PC-3 (cell line): ENCODE results near the gene VPS37B. TPM values are rescaled to one million over a fixed set of nuclear protein-coding genes. Genes with fewer than 3 reads are reported as not detected.

Experiments used
- ATAC-seq: fragments of 200-7000 bp; cut with Tn5 transposase; 2 replicates; pipeline ENCODE4 v1.9.1; 2020; ENCODE audit warnings: mild to moderate bottlenecking, moderate library complexity
- BruUV-seq: library from RNA; stranded (reverse); fragments of 400-500 nt; replicated peaks from 2 replicates; lab custom pipeline; 2021; lab: Mats Ljungman, UMichigan
- CTCF ChIA-PET: fragments of 300-600 bp; sonication (Branson Sonifier 250); formaldehyde crosslinking; loops from one replicate; lab custom pipeline; 2022; ENCODE audit warnings: antibody characterized with exemption; lab: Charles Lee
- POLR2A ChIA-PET: fragments of 300-600 bp; sonication (Branson Sonifier 250); formaldehyde crosslinking; loops from one replicate; lab custom pipeline; 2022; ENCODE audit warnings: antibody characterized with exemption; ENCODE audit not compliant: unreplicated experiment; lab: Charles Lee
- DNase-seq: peaks from one replicate; pipeline ENCODE4 v3.0.0-alpha.2; 2015
- H2AFZ ChIP-seq: fragments of 300-600 bp; sonication (generic); 2 replicates; pipeline ENCODE4 v1.6.0; 2016; ENCODE audit warnings: antibody characterized with exemption, low read length
- H3F3A ChIP-seq: fragments of 300-600 bp; sonication (generic); one replicate; pipeline ENCODE4 v1.6.0; 2017; ENCODE audit warnings: antibody characterized with exemption, low read length, control low read depth, mild to moderate bottlenecking; ENCODE audit not compliant: unreplicated experiment
- H3K27ac ChIP-seq: fragments of 300-600 bp; sonication (generic); 2 replicates; pipeline ENCODE4 v1.5.1; 2016; ENCODE audit warnings: mild to moderate bottlenecking, low read length
- H3K27me3 ChIP-seq: fragments of 300-600 bp; sonication (generic); 2 replicates; pipeline ENCODE4 v1.6.1; 2016; ENCODE audit warnings: low read length, mixed read lengths
- H3K36me3 ChIP-seq: fragments of 300-600 bp; sonication (generic); 2 replicates; pipeline ENCODE4 v1.6.1; 2016; ENCODE audit warnings: low read depth, mixed run types, low read length, mixed read lengths
- H3K4me1 ChIP-seq: fragments of 300-600 bp; sonication (generic); 2 replicates; pipeline ENCODE4 v1.5.1; 2016; ENCODE audit warnings: low read length; ENCODE audit not compliant: insufficient read depth
- H3K4me2 ChIP-seq: fragments of 300-600 bp; sonication (generic); 2 replicates; pipeline ENCODE4 v1.6.0; 2016; ENCODE audit warnings: low read length
- H3K4me3 ChIP-seq: fragments of 300-600 bp; sonication (generic); 2 replicates; pipeline ENCODE4 v1.5.1; 2016; ENCODE audit warnings: mild to moderate bottlenecking, low read length, mixed read lengths
- H3K79me2 ChIP-seq: fragments of 300-600 bp; sonication (generic); 2 replicates; pipeline ENCODE4 v1.6.1; 2017; ENCODE audit warnings: low read length, mixed read lengths
- H3K9ac ChIP-seq: fragments of 300-600 bp; sonication (generic); 2 replicates; pipeline ENCODE4 v1.6.0; 2016; ENCODE audit warnings: mild to moderate bottlenecking, low read length
- H3K9me2 ChIP-seq: fragments of 300-600 bp; sonication (generic); replicated peaks from 2 replicates; pipeline ENCODE4 v1.6.1; 2016; ENCODE audit warnings: mixed run types, low read length, mixed read lengths
- H3K9me3 ChIP-seq: fragments of 300-600 bp; sonication (generic); 2 replicates; pipeline ENCODE4 v1.6.1; 2016; ENCODE audit warnings: low read length, mixed read lengths
- H4K20me1 ChIP-seq: fragments of 300-600 bp; sonication (generic); 2 replicates; pipeline ENCODE4 v1.6.1; 2016; ENCODE audit warnings: low read length, mixed read lengths
- CTCF ChIP-seq: fragments of 300-600 bp; sonication (generic); conservative IDR thresholded peaks from 2 replicates; pipeline ENCODE4 v1.5.1; 2017; ENCODE audit warnings: antibody characterized with exemption, low read depth, mild to moderate bottlenecking, low read length
- EZH2 ChIP-seq: fragments of 300-600 bp; sonication (generic); IDR thresholded peaks from one replicate; pipeline ENCODE4 v1.6.1; 2017; ENCODE audit warnings: antibody characterized with exemption, mild to moderate bottlenecking, low read length; ENCODE audit not compliant: unreplicated experiment
- EZH2phosphoT487 ChIP-seq: fragments of 300-600 bp; sonication (generic); IDR thresholded peaks from 2 replicates; pipeline ENCODE4 v1.6.1; 2018; ENCODE audit warnings: mild to moderate bottlenecking, antibody characterized with exemption, low read length, borderline replicate concordance
- intact Hi-C: fragments of 100-400 bp; cut with micrococcal nuclease; formaldehyde crosslinking; loops from 2 replicates; pipeline ENCODE4 v1.9.0; 2023
- total RNA-seq: library from RNA; depleted of rRNA; stranded (reverse); fragments of >200 nt; gene quantifications from 2 replicates; pipeline ENCODE4 v1.2.3, GENCODE V29; 2014

VPS37B gene
- total RNA-seq, 1 experiment from 2014 or later, result 74.3 TPM

GRCh38 chr12:122891661-122892525 is 4.0 kb downstream of the VPS37B start:
- Histone ChIP-seq H3K9me2 (no peaks in the 10 kb centered on the region), H3F3A (peaks cover 32% of the 10 kb centered on the region), H3K36me3 (no peaks in the 10 kb centered on the region), H3K27me3 (no peaks in the 10 kb centered on the region), H3K9ac (peak overlapping the region; percentile 99), H2AFZ (no peak overlapping the region), H3K27ac (peak overlapping the region; percentile 90), H3K79me2 (peaks cover 100% of the 10 kb centered on the region), H3K4me2 (peak overlapping the region; percentile 84), H3K4me1 (peaks cover 80% of the 10 kb centered on the region), H3K4me3 (peak overlapping the region; percentile 89), H3K9me3 (no peaks in the 10 kb centered on the region), H4K20me1 (peaks cover 13% of the 10 kb centered on the region; the same call in 1 of the 2 replicates)
- CTCF ChIA-PET, result interaction anchor here (0.5 kb wide), 1 partner anchor 28 kb away, joined by 6 read pairs; no protein-coding TSS in a partner anchor
- TF ChIP-seq EZH2phosphoT487 (no peak), CTCF (no peak), EZH2 (no peak)
- POLR2A ChIA-PET, result interaction anchor here (0.5 to 0.6 kb wide), 3 partner anchors 28 to 644 kb away, joined by 3 to 10 read pairs (median 3); no protein-coding TSS in a partner anchor
- ATAC-seq (peak; percentile 38), DNase-seq (peak; percentile 88)
- intact Hi-C loops, result loop anchor here (5.0 kb wide), 1 partner anchor 770 kb away; no protein-coding TSS in a partner anchor
- BruUV-seq, result TSS peak; percentile 35

GRCh38 chr12:122889761-122890520 is 6.0 kb downstream of the VPS37B start:
- Histone ChIP-seq H3K9me2 (no peaks in the 10 kb centered on the region), H3K4me1 (peaks cover 95% of the 10 kb centered on the region), H3K27me3 (no peaks in the 10 kb centered on the region), H3K27ac (peak overlapping the region; percentile 90), H3K9me3 (no peaks in the 10 kb centered on the region), H3K4me3 (no peak overlapping the region), H3K4me2 (peak overlapping the region; percentile 84; the same call in 1 of the 2 replicates), H3K36me3 (no peaks in the 10 kb centered on the region), H3F3A (peaks cover 27% of the 10 kb centered on the region), H3K79me2 (peaks cover 99% of the 10 kb centered on the region), H2AFZ (no peak overlapping the region), H3K9ac (no peak overlapping the region), H4K20me1 (peaks cover 18% of the 10 kb centered on the region; the same call in 1 of the 2 replicates)
- no peak for ATAC-seq
- intact Hi-C loops, result loop anchor here (5.0 kb wide), 1 partner anchor 772 kb away; no protein-coding TSS in a partner anchor
- TF ChIP-seq EZH2phosphoT487 (no peak), CTCF (no peak; the same call in 1 of the 2 replicates), EZH2 (no peak)
- DNase-seq, result no peak
- BruUV-seq, result no TSS peak
- POLR2A ChIA-PET, result interaction anchor here (1.9 kb wide), 1 partner anchor 8 kb away, joined by 16 read pairs; no protein-coding TSS in a partner anchor
- CTCF ChIA-PET, result interaction anchor here (1.4 kb wide), 1 partner anchor 29 kb away, joined by 3 read pairs; no protein-coding TSS in a partner anchor
